WI38 (cell line): ENCODE measurements around the gene PGAP1.

Experiments used
- H3K4me3 ChIP-seq: 2 replicates; pipeline ENCODE4 v1.5.1; 2011; ENCODE audit warnings: low read depth, mild to moderate bottlenecking, control low read depth, low read length
- TF ChIP-seq, protein P1 (sequence below): IDR thresholded peaks from 2 replicates; pipeline ENCODE4 v1.5.1; 2012; ENCODE audit warnings: low read depth, mild to moderate bottlenecking, control low read depth, low read length

PGAP1 gene

DNA sequence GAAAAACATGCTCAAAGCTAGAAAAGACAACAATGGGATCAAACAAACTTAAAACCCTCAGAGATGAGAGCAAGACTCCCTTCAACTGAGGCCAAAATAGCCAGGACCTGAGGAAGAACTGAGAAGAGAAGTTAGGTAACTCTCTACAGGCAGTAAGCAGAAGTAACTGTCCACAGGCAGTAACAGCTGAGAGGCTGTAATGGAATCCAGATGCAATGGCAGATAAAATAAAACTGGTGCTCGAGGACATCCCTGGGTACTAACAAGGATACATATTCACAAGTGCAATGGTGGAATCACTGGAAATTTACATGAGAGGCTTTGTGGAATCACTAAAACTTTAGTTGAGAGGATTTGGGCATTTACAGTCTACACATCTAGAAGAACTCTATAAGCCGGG, 86.9 kb downstream of the PGAP1 start:
- no peak overlapping the region for H3K4me3 ChIP-seq
- TF ChIP-seq, protein P1, sequence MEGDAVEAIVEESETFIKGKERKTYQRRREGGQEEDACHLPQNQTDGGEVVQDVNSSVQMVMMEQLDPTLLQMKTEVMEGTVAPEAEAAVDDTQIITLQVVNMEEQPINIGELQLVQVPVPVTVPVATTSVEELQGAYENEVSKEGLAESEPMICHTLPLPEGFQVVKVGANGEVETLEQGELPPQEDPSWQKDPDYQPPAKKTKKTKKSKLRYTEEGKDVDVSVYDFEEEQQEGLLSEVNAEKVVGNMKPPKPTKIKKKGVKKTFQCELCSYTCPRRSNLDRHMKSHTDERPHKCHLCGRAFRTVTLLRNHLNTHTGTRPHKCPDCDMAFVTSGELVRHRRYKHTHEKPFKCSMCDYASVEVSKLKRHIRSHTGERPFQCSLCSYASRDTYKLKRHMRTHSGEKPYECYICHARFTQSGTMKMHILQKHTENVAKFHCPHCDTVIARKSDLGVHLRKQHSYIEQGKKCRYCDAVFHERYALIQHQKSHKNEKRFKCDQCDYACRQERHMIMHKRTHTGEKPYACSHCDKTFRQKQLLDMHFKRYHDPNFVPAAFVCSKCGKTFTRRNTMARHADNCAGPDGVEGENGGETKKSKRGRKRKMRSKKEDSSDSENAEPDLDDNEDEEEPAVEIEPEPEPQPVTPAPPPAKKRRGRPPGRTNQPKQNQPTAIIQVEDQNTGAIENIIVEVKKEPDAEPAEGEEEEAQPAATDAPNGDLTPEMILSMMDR = no peak

DNA sequence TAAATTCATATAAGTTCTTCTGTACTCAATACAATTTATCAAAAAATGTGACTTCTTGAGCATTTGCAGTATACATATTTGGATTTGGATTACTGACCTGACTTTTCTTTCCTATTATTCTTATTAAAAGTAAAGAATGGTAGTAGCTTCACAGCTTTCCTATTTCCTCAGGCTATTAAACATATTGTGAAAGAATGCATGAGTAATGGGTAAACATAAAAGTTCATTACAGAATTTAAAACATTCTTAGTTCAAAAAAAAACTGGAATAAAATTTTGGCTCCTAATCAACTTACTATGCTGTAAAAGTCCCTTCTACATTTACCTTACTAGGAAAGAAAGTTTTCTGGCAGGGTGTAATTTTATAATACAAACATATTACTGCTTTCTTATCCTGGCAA, 90.1 kb downstream of the PGAP1 start:
- TF ChIP-seq, protein P1 = no peak
- H3K4me3 ChIP-seq = no peak overlapping the region

DNA sequence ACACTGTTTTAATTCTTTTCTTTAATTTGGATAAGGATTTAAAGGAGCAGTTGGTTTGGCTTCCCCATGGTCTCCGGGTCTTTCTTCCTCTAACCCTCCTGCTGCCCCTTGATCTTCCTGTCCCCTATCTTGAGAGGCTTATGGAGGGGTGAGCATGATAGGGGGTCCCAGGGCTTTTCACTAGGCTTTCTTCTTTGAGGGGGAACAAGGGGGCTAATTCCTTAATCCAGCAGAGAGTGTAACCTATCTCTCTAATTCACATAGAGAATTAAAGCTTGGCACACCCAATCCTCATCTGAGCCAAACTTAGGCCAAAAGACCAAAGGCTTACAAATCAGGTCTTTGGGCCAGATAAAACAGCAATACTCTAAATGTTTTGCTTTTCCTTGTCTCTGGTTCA, 95.8 kb downstream of the PGAP1 start:
- no peak overlapping the region for H3K4me3 ChIP-seq
- TF ChIP-seq, protein P1 = no peak

DNA sequence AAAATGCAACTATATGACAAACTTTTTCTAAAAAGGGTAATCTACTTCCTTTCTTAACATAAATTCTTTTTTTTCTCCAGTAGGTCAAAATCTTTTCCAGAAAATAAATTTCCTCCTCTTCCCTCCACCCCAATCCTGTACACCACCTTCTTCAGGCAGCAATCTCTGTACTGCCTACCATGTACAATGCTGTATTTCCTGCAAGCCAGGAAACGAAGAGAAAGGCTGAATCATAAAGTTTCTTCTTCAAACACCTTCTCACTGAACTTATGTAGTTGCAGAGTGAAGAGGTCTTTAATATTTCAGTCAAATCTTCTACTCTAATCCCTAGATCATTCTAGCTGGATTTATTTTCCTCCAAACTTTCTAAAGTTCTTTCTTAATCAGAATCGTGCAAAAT, 99.2 kb downstream of the PGAP1 start:
- TF ChIP-seq, protein P1 = no peak
- no peak overlapping the region for H3K4me3 ChIP-seq

DNA sequence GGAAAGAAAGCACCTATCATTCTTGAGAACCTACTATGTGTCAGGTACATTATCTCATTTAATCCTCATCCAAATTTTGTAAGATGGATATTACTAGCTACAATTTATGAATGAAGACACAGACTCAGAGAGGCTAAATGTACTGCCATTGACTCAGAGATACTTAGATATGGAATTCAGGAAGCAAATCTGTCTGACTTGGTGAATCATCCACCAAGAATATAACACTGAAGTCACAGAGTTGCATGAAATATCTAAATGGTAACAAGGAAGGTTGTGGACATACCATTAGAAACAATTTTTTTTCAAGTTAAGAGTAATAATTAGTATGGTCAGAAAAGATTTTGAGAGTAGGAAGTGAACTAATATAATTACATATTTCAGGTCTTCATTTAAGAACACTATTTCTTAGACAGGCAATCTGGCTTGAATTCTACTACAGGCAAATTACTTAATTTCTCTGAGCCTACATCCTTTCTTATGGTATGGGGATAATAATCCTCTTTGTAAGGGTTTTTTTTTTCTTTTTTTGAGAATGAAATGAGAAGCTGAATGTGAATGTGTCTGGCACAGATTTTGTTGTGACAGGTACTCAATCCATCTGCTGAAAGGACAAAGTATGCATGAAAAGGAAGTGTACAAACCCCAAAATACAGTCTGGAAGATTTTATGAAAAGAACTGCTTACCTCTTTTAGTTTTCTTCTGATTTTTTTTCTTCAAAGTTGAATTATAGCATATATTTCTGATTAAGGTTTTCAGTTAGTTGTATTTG, 102.6 kb downstream of the PGAP1 start:
- no peak overlapping the region for H3K4me3 ChIP-seq
- TF ChIP-seq, protein P1 = no peak

DNA sequence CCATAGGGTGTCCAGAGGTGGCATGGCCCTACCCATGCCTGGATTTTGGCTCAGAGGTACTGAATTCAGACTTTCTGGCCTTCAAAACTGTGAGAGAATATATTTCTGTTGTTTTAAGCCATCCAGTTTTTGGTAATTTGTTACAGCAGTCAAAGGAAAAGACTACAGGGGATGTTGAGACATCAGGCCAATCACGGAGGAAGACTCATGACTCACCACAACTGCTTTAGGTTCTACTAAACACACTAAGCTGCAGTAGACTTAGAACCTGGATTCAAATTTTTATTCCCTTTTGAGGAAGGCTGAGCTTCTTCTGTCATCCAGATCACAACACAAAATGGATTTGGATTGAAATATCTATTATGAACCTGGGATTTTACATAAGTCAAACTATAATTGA, 105.3 kb downstream of the PGAP1 start:
- H3K4me3 ChIP-seq = no peak overlapping the region

DNA sequence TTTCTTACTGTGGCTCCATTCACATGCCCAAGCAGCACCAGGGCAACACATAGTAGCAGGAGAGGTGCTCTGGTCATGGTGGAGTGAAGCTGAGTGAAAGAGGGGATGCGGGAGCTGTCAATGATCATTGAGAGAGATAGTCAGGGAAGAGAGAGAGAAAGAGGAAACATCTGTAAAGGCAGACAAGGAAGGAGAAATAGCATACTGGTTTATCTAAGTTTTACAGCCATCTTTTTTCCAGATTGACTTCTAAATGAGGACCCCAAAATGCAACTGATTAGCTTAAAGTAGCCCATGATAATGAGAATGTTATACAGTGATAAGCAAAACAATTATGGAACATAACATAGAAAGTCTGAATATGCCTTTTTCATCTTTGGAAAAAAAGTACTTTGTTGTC, 117.2 kb downstream of the PGAP1 start, which contains the start of gene C2orf66:
TSS of gene C2orf66 (minus strand) at position 96 of the 400 bp plus-strand sequence. CDS start at position 77, 19 bp downstream.
- no peak within 1 kb of the TSS for H3K4me3 ChIP-seq
- TF ChIP-seq, protein P1 = no peak

More for the DNA sequence above, 105.3 kb downstream of the PGAP1 start:
- TF ChIP-seq, protein P1 = no peak
